ENCODE data around the gene MRC1.
"Not testable (repeated sequence)": the region's sequence is repeated elsewhere in the genome, so short reads cannot be mapped to it uniquely, and the experiment has no call there.

DNA sequence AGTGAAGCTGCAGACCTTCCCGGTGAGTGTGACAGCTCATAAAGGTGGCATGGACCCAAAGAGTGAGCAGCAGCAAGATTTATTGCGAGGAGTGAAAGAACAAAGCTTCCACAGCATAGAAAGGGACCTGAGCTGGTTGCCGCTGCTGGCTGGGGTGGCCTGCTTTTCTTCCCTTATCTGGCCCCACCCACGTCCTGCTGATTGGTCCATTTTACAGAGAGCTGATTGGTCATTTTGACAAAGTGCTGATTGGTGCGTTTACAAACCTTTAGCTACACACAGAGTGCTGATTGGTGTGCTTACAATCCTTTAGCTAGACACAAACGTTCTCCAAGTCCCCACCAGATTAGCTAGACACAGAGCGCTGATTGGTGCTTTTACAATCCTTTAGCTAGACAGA, 141.1 kb downstream of the MRC1 start:
- TF ChIP-seq, protein P1, sequence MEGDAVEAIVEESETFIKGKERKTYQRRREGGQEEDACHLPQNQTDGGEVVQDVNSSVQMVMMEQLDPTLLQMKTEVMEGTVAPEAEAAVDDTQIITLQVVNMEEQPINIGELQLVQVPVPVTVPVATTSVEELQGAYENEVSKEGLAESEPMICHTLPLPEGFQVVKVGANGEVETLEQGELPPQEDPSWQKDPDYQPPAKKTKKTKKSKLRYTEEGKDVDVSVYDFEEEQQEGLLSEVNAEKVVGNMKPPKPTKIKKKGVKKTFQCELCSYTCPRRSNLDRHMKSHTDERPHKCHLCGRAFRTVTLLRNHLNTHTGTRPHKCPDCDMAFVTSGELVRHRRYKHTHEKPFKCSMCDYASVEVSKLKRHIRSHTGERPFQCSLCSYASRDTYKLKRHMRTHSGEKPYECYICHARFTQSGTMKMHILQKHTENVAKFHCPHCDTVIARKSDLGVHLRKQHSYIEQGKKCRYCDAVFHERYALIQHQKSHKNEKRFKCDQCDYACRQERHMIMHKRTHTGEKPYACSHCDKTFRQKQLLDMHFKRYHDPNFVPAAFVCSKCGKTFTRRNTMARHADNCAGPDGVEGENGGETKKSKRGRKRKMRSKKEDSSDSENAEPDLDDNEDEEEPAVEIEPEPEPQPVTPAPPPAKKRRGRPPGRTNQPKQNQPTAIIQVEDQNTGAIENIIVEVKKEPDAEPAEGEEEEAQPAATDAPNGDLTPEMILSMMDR (IDR thresholded peaks at IDR 0.05) = not testable (repeated sequence)
- not testable (repeated sequence) for TF ChIP-seq POLR2A (IDR thresholded peaks at IDR 0.05)

Measured in uterus (tissue), 2 donors.